ENCODE measurements around the gene TBCA. TPM values are rescaled to one million over a fixed set of nuclear protein-coding genes. Genes with fewer than 3 reads are reported as not detected.
A peak's percentile ranks its signal among the peaks of the same experiment; 100 is the strongest.

Gene TBCA, protein sequence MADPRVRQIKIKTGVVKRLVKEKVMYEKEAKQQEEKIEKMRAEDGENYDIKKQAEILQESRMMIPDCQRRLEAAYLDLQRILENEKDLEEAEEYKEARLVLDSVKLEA
- polyA plus RNA-seq (2011; rRNA removed): 135 and 192 TPM in 2 replicates
- 22.7 and 27.7 TPM in 2 replicates for polyA minus RNA-seq (2011; rRNA and poly(A)+ RNA removed)

DNA sequence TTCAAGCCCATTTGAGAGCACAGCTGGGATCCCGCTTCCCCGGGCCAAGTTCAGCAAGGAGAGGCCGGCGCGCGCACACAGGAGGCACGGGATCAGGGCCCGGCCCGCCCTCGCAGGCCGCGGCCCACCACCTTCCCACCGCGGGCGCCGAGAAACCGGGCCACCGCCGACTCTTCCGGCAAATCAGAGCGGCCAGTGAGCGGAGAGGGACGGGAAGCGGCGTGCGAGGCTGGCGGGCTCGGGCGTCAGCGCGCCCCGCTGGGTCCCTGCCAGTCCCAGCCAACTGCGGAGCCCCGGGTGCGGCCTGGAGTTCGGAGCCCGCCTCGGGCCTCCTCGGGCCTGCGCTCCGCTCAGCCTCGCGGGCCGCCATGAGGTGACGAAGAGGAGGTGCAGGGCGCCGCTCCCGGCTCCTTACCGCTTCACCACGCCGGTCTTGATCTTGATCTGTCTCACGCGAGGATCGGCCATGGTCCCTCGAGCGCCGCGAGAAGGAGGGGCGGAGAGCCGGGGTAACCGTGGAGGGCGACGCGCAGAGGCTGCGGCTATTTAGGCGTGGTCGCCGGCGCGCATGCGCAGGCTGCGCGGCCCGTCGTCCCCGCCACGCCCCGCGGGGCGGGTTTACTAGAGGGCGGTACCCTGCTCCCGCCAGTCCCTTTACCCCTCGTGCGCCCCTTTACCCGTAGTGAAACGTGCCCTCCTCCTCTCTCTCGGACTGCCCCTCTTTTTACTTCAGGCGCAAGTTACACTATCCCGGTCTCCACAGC, at the start of gene TBCA:
Gene TBCA, minus strand, starts transcription at position 550 of the 764 bp plus-strand sequence. Its CDS starts 82 bp downstream, at position 468.
- CTCF ChIA-PET: interaction anchor here (0.6 kb wide), 1 partner anchor 352 kb away, joined by 4 read pairs; no protein-coding TSS in a partner anchor
- no peak for TF ChIP-seq CTCF (IDR thresholded peaks at IDR 0.05; ENCODE audit: low read depth, low read length)

DNA sequence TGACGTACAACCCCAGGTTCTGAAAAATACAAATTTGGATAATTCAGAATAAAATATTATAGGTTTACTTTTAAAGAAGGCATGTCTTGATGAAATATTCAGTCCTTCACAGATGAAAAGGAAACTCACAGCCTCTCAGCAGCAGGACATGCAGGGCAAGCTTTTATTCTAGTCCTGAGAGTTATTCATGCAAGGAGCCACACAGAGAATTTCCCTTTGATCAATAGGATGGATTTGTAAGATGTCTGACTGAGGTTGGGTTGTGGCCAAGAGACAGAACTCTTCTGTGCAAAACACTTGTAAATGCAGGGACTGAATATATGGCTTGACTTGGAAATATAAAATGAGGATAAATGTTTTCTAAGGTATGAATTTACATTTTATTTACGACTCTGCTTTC, 48.8 kb upstream of the TBCA start:
- H3K27ac ChIP-seq (ENCODE audit: low read depth, low read length): no peak overlapping the region
- CTCF ChIA-PET: no interaction called here
- no peaks in the 10 kb centered on the region for H3K9me3 ChIP-seq (ENCODE audit: control insufficient read depth, insufficient read depth, low read length)
- no peak overlapping the region for H3K4me3 ChIP-seq (ENCODE audit: low read depth, low read length)
- H3K27me3 ChIP-seq (ENCODE audit: control insufficient read depth, insufficient read depth, low read length): peaks cover 6% of the 10 kb centered on the region
- TF ChIP-seq CTCF (IDR thresholded peaks at IDR 0.05; ENCODE audit: low read depth, low read length): no peak
- no peak for DNase-seq (ENCODE audit: low read depth, low spot score)
- POLR2A ChIA-PET: no interaction called here

More for the DNA sequence above, at the start of gene TBCA:
- Histone ChIP-seq H3K27ac (ENCODE audit: low read depth, low read length) (peak within 1 kb of the TSS; percentile 77), H3K27me3 (ENCODE audit: control insufficient read depth, insufficient read depth, low read length) (no peaks in the 10 kb centered on the region), H3K9me3 (ENCODE audit: control insufficient read depth, insufficient read depth, low read length) (no peaks in the 10 kb centered on the region), H3K4me3 (ENCODE audit: low read depth, low read length) (peak within 1 kb of the TSS; percentile 80)
- DNase-seq (ENCODE audit: low read depth, low spot score): peak; percentile 73
- POLR2A ChIA-PET: no interaction called here

- no peak for DNase-seq (ENCODE audit: low read depth, low spot score)
- ChIA-PET CTCF (interaction anchor here (0.6 kb wide), 1 partner anchor 161 kb away, joined by 3 read pairs; no protein-coding TSS in a partner anchor), POLR2A (no interaction called here)
- no peak for TF ChIP-seq CTCF (IDR thresholded peaks at IDR 0.05; ENCODE audit: low read depth, low read length)
- H3K4me3 ChIP-seq (ENCODE audit: low read depth, low read length): no peak overlapping the region
- peaks cover 6% of the 10 kb centered on the region for H3K27me3 ChIP-seq (ENCODE audit: control insufficient read depth, insufficient read depth, low read length)
- peak overlapping the region; percentile 11 for H3K27ac ChIP-seq (ENCODE audit: low read depth, low read length)
- H3K9me3 ChIP-seq (ENCODE audit: control insufficient read depth, insufficient read depth, low read length): no peaks in the 10 kb centered on the region
These were observed 40.5 kb upstream of the TBCA start for GRCh38 chr5:77816686-77817085.

GRCh38 chr5:77812926-77813589, 36.9 kb upstream of the TBCA start:
- Histone ChIP-seq H3K27me3 (ENCODE audit: control insufficient read depth, insufficient read depth, low read length) (peaks cover 5% of the 10 kb centered on the region), H3K9me3 (ENCODE audit: control insufficient read depth, insufficient read depth, low read length) (peaks cover 6% of the 10 kb centered on the region; the same call in 1 of the 2 replicates), H3K4me3 (ENCODE audit: low read depth, low read length) (no peak overlapping the region), H3K27ac (ENCODE audit: low read depth, low read length) (no peak overlapping the region)
- no peak for DNase-seq (ENCODE audit: low read depth, low spot score)
- no peak for TF ChIP-seq CTCF (IDR thresholded peaks at IDR 0.05; ENCODE audit: low read depth, low read length)
- POLR2A ChIA-PET: no interaction called here
- CTCF ChIA-PET: no interaction called here
